GM21528 (cell line): ENCODE measurements around the gene ATPAF2.
A peak's percentile ranks its signal among the peaks of the same experiment; 100 is the strongest.

Experiments used
- ATAC-seq: cut with Tn5 transposase; IDR thresholded peaks from one replicate; pipeline ENCODE4 v1.9.1; 2021; ENCODE audit warnings: mild to moderate bottlenecking, moderate library complexity; ENCODE audit not compliant: unreplicated experiment, low FRiP score

ATPAF2 gene

GRCh38 chr17:17988427-17988945 lies 50.5 kb downstream of the ATPAF2 start:
- ATAC-seq: no peak

- ATAC-seq: no peak
Observed at GRCh38 chr17:17987901-17988300, 51.1 kb downstream of the ATPAF2 start.

GRCh38 chr17:17987187-17987896 lies 51.6 kb downstream of the ATPAF2 start:
- ATAC-seq: no peak

GRCh38 chr17:17985555-17985954 lies 53.4 kb downstream of the ATPAF2 start:
- ATAC-seq: no peak

- ATAC-seq: no peak
Observed at GRCh38 chr17:17985153-17985552, 53.8 kb downstream of the ATPAF2 start.

- no peak for ATAC-seq
Observed at GRCh38 chr17:17983776-17984175, 55.2 kb downstream of the ATPAF2 start.

GRCh38 chr17:17983376-17983775 lies 55.6 kb downstream of the ATPAF2 start:
- ATAC-seq: no peak

GRCh38 chr17:17982801-17983200 lies 56.2 kb downstream of the ATPAF2 start:
- ATAC-seq: no peak

- no peak for ATAC-seq
Observed at GRCh38 chr17:17981330-17981729, 57.6 kb downstream of the ATPAF2 start.

- ATAC-seq: no peak
Observed at GRCh38 chr17:17979778-17980177, 59.2 kb downstream of the ATPAF2 start.

- no peak for ATAC-seq
Observed at GRCh38 chr17:17978481-17979424, 60.2 kb downstream of the ATPAF2 start.

- no peak for ATAC-seq
Observed at GRCh38 chr17:17976931-17977570, 61.9 kb downstream of the ATPAF2 start.

GRCh38 chr17:17975436-17975835 lies 63.5 kb downstream of the ATPAF2 start:
- ATAC-seq: no peak

- ATAC-seq: no peak
Observed at GRCh38 chr17:17972952-17973254, 66.1 kb downstream of the ATPAF2 start.

- ATAC-seq: peak; percentile 92
Observed at GRCh38 chr17:17972126-17972951, 66.6 kb downstream of the ATPAF2 start, which contains the start of the genes DRC3 and TOM1L2. TSS of gene DRC3 (plus strand) at chr17:17972862. CDS start at chr17:17977599, 4,737 bp downstream. TSS of gene TOM1L2 (minus strand) at chr17:17972400. CDS start at chr17:17972313, 87 bp downstream.

- no peak for ATAC-seq
Observed at GRCh38 chr17:17971431-17972125, 67.4 kb downstream of the ATPAF2 start.

GRCh38 chr17:17970699-17971430 lies 68.1 kb downstream of the ATPAF2 start:
- no peak for ATAC-seq
